Measurements from ENCODE around the gene CASP9. TPM values are rescaled to one million over a fixed set of nuclear protein-coding genes. Genes with fewer than 3 reads are reported as not detected.
"Not testable (repeated sequence)": the region's sequence is repeated elsewhere in the genome, so short reads cannot be mapped to it uniquely, and the experiment has no call there.

The CASP9 gene
- total RNA-seq, 4 donors from 2014 or later: 2.6 to 16.0 (median 8.1) TPM

DNA sequence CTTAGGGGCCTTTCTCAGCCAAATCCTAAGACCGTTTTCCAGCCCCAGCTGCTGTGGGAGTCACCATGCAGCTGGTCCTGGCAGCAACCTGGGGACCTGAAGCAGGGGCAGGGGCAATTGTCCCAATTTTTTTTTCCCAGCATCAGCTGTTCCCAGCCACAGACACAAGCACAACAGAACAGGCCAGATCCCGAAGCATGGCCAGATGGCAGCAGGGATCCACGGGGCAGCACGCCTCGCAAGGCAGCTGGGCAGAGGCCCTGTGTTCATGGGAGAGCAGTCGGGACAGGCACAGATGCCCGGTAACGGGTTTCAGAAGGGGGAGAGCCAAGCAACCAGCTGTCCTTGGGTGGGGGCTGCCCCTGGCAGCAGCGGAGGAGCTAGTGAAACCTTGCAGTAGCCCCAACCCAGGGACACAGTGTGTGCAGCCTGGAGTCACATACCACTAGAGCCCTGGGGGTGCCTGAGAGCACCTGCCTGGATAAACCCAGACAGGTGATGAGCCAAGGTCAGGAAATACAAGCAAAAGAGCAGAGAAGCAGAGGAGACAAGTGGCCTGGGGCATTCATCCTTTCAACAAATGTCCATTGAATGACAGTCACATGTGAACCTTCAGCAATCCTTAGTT is 54.1 kb downstream of the CASP9 start:
- H3K4me1 ChIP-seq; H3K27me3 ChIP-seq; H3K4me3 ChIP-seq; H3K9me3 ChIP-seq; DNase-seq; H3K36me3 ChIP-seq; intact Hi-C loops (cut with DNase I; ENCODE audit: low total_unique reads); H3K27ac ChIP-seq: not testable (repeated sequence)

DNA sequence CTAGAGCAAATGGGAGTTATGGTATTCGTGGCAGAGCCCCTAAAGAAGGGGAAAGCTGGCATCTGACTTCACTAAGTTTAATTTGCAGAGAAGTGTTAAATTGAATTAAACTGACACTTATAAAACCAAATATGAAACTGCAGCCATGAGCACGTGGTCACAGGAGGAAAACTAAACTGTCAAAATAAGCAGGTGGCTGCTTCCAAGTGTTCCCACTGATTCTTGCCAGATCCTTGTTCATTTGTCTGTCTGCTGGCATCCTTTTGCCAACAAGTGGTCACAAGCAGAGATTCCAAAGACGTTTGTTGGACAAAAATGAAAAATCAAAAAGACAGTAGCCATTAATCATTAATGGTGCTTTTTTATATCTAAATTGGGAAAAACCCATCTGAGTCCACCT is 54.7 kb downstream of the CASP9 start:
- Histone ChIP-seq H3K27ac (no peak overlapping the region), H3K4me3 (no peak overlapping the region), H3K27me3 (no peaks in the 10 kb centered on the region), H3K36me3 (no peaks in the 10 kb centered on the region), H3K9me3 (no peaks in the 10 kb centered on the region), H3K4me1 (no peaks in the 10 kb centered on the region)
- intact Hi-C loops (cut with DNase I; ENCODE audit: low total_unique reads): no loop called here
- DNase-seq: no peak
- TF ChIP-seq, protein P1, sequence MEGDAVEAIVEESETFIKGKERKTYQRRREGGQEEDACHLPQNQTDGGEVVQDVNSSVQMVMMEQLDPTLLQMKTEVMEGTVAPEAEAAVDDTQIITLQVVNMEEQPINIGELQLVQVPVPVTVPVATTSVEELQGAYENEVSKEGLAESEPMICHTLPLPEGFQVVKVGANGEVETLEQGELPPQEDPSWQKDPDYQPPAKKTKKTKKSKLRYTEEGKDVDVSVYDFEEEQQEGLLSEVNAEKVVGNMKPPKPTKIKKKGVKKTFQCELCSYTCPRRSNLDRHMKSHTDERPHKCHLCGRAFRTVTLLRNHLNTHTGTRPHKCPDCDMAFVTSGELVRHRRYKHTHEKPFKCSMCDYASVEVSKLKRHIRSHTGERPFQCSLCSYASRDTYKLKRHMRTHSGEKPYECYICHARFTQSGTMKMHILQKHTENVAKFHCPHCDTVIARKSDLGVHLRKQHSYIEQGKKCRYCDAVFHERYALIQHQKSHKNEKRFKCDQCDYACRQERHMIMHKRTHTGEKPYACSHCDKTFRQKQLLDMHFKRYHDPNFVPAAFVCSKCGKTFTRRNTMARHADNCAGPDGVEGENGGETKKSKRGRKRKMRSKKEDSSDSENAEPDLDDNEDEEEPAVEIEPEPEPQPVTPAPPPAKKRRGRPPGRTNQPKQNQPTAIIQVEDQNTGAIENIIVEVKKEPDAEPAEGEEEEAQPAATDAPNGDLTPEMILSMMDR (IDR thresholded peaks at IDR 0.05): no peak
- TF ChIP-seq POLR2A (IDR thresholded peaks at IDR 0.05): no peak

DNA sequence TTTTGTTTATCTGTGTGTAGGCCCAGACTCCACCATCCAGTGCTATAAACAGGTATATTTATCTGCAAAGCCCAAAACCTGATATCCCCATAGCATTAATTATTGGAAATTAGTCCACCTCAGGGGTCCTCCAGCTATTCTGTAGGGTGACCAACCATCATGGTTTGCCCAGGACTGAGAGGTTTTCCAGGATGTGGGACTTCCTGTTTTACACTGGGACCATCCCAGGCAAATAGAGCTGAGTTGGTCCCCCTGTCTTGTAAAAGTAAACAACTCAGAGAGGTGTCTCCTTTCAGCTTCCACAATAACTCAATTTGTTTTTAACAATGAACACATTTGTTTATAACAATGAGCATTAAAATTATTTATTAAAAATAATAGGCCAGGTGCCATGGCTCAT is 55.9 kb downstream of the CASP9 start:
- no peak for DNase-seq
- intact Hi-C loops (cut with DNase I; ENCODE audit: low total_unique reads): no loop called here
- no peaks in the 10 kb centered on the region for H3K4me1 ChIP-seq
- no peak overlapping the region for H3K4me3 ChIP-seq
- TF ChIP-seq, protein P1 (IDR thresholded peaks at IDR 0.05): no peak
- TF ChIP-seq POLR2A (IDR thresholded peaks at IDR 0.05): no peak
- H3K36me3 ChIP-seq: no peaks in the 10 kb centered on the region
- H3K27me3 ChIP-seq: no peaks in the 10 kb centered on the region
- H3K9me3 ChIP-seq: no peaks in the 10 kb centered on the region
- H3K27ac ChIP-seq: no peak overlapping the region

DNA sequence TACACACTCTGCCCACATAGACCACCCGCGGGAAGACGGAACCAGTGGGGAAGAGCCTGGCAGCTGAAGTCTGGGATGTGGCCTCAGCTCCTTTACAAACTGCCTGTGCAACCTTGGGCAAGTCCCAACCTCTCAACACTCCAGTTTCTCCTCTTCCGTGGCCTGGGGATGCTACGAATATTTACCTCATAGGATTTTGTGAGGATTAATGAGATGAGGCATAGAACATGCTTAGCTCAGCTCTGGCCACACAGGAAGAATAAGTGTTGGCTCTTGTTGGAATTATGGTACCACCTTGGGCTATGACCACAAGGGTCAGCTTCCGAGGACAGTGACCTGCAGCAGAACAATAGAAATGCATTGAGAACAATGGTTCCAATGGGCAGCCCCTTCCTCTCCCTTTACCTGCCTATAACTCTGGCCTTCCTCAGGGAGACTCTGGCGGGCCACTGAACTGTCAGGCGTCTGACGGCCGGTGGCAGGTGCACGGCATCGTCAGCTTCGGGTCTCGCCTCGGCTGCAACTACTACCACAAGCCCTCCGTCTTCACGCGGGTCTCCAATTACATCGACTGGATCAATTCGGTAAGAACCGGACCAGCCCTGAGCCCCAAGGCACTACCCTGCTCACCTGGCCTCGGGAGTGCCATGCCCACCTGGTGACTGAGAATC is 56.9 kb downstream of the CASP9 start:
- intact Hi-C loops (cut with DNase I; ENCODE audit: low total_unique reads); H3K4me1 ChIP-seq; H3K4me3 ChIP-seq; H3K36me3 ChIP-seq; H3K27ac ChIP-seq; H3K27me3 ChIP-seq; DNase-seq; H3K9me3 ChIP-seq: not testable (repeated sequence)

DNA sequence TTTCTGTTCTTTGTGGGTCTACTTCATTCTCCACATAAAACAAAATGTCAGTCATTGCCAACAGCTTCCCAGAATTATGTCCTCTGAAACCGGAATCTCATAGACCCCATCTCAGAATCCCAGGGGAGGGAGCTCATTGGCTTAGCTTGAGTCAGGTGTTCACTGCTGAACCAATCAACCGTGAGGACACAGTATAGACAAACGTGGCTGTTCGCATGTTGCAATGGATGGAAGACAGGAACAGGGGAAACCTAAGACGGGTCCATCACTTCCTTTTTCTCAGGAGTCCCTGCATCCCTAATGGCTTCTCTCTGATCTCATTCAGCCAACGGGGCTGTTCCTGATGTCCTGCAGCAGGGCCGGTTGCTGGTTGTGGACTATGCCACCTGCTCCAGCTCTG is 58.3 kb downstream of the CASP9 start:
- TF ChIP-seq POLR2A (IDR thresholded peaks at IDR 0.05): no peak
- TF ChIP-seq, protein P1 (IDR thresholded peaks at IDR 0.05): no peak
- Histone ChIP-seq H3K9me3 (no peaks in the 10 kb centered on the region), H3K27ac (no peak overlapping the region), H3K4me3 (no peak overlapping the region), H3K36me3 (no peaks in the 10 kb centered on the region), H3K4me1 (no peaks in the 10 kb centered on the region), H3K27me3 (no peaks in the 10 kb centered on the region)
- no peak for DNase-seq
- intact Hi-C loops (cut with DNase I; ENCODE audit: low total_unique reads): no loop called here

DNA sequence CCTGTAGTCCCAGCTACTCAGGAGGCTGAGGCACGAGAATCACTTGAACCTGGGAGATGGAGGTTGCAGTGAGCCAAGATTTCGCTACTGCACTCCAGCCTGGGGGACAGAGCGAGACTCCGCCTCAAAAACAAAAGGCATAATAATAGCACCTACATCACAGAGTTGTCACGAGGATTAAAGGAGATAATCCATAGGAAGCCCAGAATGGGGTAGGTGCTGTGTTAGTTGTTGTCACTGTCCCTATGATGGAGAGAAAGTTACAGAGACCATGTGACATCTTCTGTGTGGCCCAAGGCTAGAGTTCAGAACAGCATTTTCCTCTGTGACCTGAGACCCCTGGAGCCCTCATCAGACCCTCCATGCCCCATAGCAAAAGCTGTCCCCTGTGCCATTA is 60.1 kb downstream of the CASP9 start:
- H3K27me3 ChIP-seq; DNase-seq; intact Hi-C loops (cut with DNase I; ENCODE audit: low total_unique reads); H3K4me1 ChIP-seq; H3K9me3 ChIP-seq; H3K4me3 ChIP-seq; H3K27ac ChIP-seq; H3K36me3 ChIP-seq: not testable (repeated sequence)

DNA sequence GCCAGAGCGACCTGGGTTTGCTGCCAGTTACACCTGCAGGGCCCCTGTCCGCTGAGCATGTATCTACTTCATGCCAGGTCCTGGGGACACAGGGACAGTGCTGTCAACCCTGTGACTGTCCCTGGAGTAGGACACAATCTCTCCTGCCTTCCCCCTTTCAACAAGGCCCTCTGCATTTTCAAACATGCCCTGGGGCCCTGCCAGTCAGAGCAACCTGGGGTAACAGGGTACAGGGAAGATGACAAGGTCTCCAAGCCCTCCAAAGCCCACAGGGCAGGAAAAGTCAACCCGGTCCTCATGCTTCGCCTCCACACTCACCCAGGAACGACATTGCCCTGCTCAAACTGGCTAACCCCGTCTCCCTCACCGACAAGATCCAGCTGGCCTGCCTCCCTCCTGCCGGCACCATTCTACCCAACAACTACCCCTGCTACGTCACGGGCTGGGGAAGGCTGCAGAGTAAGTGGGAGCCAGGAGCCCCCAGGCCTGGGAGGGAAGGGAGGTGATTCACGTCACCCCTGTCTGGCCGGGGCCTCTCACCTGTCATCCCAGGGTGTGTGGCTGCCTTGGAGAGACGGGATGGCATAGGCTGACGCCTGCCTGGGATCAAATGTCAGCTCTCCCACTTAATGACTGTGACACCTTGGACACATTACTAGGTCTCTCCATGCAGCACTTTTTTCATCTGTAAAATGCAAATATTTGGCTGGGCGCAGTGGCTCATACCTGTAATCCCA is 60.8 kb downstream of the CASP9 start:
- DNase-seq; H3K27ac ChIP-seq; H3K9me3 ChIP-seq; H3K27me3 ChIP-seq; H3K36me3 ChIP-seq; H3K4me1 ChIP-seq; intact Hi-C loops (cut with DNase I; ENCODE audit: low total_unique reads); H3K4me3 ChIP-seq: not testable (repeated sequence)
